ENCODE results near the gene CSRNP2. TPM values are rescaled to one million over a fixed set of nuclear protein-coding genes. Genes with fewer than 3 reads are reported as not detected.

The CSRNP2 gene
- total and polyA plus RNA-seq, 2 of the 13 experiments (the other 11 are each of a cell fraction or from before 2014, with no cell fraction given) = 4.8 to 7.3 TPM

GRCh38 chr12:51047655-51048540 lies 35.5 kb downstream of the CSRNP2 start, which contains the start of gene LETMD1 (continued):
- TF ChIP-seq, protein P1, sequence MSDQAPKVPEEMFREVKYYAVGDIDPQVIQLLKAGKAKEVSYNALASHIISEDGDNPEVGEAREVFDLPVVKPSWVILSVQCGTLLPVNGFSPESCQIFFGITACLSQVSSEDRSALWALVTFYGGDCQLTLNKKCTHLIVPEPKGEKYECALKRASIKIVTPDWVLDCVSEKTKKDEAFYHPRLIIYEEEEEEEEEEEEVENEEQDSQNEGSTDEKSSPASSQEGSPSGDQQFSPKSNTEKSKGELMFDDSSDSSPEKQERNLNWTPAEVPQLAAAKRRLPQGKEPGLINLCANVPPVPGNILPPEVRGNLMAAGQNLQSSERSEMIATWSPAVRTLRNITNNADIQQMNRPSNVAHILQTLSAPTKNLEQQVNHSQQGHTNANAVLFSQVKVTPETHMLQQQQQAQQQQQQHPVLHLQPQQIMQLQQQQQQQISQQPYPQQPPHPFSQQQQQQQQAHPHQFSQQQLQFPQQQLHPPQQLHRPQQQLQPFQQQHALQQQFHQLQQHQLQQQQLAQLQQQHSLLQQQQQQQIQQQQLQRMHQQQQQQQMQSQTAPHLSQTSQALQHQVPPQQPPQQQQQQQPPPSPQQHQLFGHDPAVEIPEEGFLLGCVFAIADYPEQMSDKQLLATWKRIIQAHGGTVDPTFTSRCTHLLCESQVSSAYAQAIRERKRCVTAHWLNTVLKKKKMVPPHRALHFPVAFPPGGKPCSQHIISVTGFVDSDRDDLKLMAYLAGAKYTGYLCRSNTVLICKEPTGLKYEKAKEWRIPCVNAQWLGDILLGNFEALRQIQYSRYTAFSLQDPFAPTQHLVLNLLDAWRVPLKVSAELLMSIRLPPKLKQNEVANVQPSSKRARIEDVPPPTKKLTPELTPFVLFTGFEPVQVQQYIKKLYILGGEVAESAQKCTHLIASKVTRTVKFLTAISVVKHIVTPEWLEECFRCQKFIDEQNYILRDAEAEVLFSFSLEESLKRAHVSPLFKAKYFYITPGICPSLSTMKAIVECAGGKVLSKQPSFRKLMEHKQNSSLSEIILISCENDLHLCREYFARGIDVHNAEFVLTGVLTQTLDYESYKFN (CRISPR knock-in tag; conservative IDR thresholded peaks at IDR 0.05) = peak; percentile 40
- TF ChIP-seq XRCC5 (optimal IDR thresholded peaks at IDR 0.05; ENCODE audit: low read length) (peak; percentile 49), ZNF549 (CRISPR knock-in tag; IDR thresholded peaks at IDR 0.05) (no peak), ZNF556 (CRISPR knock-in tag; IDR thresholded peaks at IDR 0.05; ENCODE audit: borderline replicate concordance) (peak; percentile 44; the same call in 1 of the 2 replicates), SUZ12 (IDR thresholded peaks at IDR 0.05; ENCODE audit: low read depth, low read length) (0 out of 2 replicates have a peak, but pooled peaks have one; percentile 6), EP300 (IDR thresholded peaks at IDR 0.05; ENCODE audit: low read depth in 2 of 2, low read length in 2 of 2) (peak in 1 of 2 experiments; percentile 5; a peak in 1 of 4 replicates), EP300 (CRISPR knock-in tag; IDR thresholded peaks at IDR 0.05; ENCODE audit: borderline replicate concordance) (no peak; the same call in 1 of the 2 replicates), MTF1 (CRISPR knock-in tag; IDR thresholded peaks at IDR 0.05) (no peak; the same call in 1 of the 2 replicates), SOX6 (IDR thresholded peaks at IDR 0.05) (no peak), SOX6 (CRISPR knock-in tag; IDR thresholded peaks at IDR 0.05) (peak; percentile 67), ZNF543 (CRISPR knock-in tag; IDR thresholded peaks at IDR 0.05) (0 out of 2 replicates have a peak, but pooled peaks have one; percentile 28), RFX3 (CRISPR knock-in tag; IDR thresholded peaks at IDR 0.05) (no peak), SIN3B (IDR thresholded peaks at IDR 0.05; ENCODE audit: low read length) (no peak), PRDM15 (CRISPR knock-in tag; IDR thresholded peaks at IDR 0.05) (no peak)
- TF ChIP-seq, protein P2, sequence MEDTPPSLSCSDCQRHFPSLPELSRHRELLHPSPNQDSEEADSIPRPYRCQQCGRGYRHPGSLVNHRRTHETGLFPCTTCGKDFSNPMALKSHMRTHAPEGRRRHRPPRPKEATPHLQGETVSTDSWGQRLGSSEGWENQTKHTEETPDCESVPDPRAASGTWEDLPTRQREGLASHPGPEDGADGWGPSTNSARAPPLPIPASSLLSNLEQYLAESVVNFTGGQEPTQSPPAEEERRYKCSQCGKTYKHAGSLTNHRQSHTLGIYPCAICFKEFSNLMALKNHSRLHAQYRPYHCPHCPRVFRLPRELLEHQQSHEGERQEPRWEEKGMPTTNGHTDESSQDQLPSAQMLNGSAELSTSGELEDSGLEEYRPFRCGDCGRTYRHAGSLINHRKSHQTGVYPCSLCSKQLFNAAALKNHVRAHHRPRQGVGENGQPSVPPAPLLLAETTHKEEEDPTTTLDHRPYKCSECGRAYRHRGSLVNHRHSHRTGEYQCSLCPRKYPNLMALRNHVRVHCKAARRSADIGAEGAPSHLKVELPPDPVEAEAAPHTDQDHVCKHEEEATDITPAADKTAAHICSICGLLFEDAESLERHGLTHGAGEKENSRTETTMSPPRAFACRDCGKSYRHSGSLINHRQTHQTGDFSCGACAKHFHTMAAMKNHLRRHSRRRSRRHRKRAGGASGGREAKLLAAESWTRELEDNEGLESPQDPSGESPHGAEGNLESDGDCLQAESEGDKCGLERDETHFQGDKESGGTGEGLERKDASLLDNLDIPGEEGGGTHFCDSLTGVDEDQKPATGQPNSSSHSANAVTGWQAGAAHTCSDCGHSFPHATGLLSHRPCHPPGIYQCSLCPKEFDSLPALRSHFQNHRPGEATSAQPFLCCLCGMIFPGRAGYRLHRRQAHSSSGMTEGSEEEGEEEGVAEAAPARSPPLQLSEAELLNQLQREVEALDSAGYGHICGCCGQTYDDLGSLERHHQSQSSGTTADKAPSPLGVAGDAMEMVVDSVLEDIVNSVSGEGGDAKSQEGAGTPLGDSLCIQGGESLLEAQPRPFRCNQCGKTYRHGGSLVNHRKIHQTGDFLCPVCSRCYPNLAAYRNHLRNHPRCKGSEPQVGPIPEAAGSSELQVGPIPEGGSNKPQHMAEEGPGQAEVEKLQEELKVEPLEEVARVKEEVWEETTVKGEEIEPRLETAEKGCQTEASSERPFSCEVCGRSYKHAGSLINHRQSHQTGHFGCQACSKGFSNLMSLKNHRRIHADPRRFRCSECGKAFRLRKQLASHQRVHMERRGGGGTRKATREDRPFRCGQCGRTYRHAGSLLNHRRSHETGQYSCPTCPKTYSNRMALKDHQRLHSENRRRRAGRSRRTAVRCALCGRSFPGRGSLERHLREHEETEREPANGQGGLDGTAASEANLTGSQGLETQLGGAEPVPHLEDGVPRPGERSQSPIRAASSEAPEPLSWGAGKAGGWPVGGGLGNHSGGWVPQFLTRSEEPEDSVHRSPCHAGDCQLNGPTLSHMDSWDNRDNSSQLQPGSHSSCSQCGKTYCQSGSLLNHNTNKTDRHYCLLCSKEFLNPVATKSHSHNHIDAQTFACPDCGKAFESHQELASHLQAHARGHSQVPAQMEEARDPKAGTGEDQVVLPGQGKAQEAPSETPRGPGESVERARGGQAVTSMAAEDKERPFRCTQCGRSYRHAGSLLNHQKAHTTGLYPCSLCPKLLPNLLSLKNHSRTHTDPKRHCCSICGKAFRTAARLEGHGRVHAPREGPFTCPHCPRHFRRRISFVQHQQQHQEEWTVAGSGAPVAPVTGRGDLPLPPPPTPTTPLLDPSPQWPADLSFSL (CRISPR knock-in tag; IDR thresholded peaks at IDR 0.05) = no peak

Data from HepG2 (cell line).